ENCODE data around the gene SPATA33. TPM values are rescaled to one million over a fixed set of nuclear protein-coding genes. Genes with fewer than 3 reads are reported as not detected.
"Not testable (repeated sequence)": the region's sequence is repeated elsewhere in the genome, so short reads cannot be mapped to it uniquely, and the experiment has no call there.

SPATA33 gene
- total RNA-seq, 5 donors from 2014 or later (not counting 1 experiment from before 2014, with no cell fraction given) = 5.0 to 11.1 (median 8.1) TPM

DNA sequence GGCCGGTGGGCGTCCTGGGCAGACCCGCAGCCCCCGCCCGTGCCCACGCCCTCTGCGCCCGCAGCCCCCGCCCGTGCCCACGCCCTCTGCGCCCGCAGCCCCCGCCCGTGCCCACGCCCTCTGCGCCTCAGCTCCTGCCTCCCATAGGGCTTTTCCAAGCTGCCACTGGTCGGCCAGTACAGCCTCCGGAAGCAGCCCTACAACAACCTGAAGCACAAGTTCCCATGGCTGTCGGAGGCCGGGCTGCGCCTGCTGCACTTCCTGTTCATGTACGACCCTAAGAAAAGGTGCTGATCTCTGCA is 37.1 kb downstream of the SPATA33 start:
- peaks cover 21 to 50% of the 10 kb centered on the region in 2 donors for H3K36me3 ChIP-seq (ENCODE audit: control insufficient read depth in 2 of 2, extremely low read depth in 1 of 2, insufficient read depth in 1 of 2, low read length in 1 of 2)
- H3K27me3 Mint-ChIP-seq; H3K9me3 ChIP-seq; H3K36me3 Mint-ChIP-seq; H3K4me3 ChIP-seq (ENCODE audit: control insufficient read depth in 1 of 2, extremely low read depth in 1 of 2, low read length in 1 of 2); H3K4me3 Mint-ChIP-seq; CTCF ChIA-PET; DNase-seq; H3K27me3 ChIP-seq (replicated peaks in 1 of 2; ENCODE audit: control insufficient read depth in 2 of 2, extremely low read depth in 1 of 2, insufficient read depth in 2 of 2, low read length in 1 of 2); POLR2A ChIA-PET; H3K27ac ChIP-seq (ENCODE audit: low read length); H3K27ac Mint-ChIP-seq; ATAC-seq (replicated peaks in 1 of 4); H3K9me3 Mint-ChIP-seq: not testable (repeated sequence)
- H3K4me1 ChIP-seq (ENCODE audit: control insufficient read depth in 1 of 2, extremely low read depth in 1 of 2, insufficient read depth in 2 of 2, low read length in 2 of 2) = peaks cover 0 to 27% of the 10 kb centered on the region in 2 experiments
- WGBS (ENCODE audit: insufficient coverage) = 85% methylated on average over 16 of the region's 23 CpGs
- H3K4me1 Mint-ChIP-seq = peaks cover 5 to 24% (median 11%) of the 10 kb centered on the region in 3 donors

DNA sequence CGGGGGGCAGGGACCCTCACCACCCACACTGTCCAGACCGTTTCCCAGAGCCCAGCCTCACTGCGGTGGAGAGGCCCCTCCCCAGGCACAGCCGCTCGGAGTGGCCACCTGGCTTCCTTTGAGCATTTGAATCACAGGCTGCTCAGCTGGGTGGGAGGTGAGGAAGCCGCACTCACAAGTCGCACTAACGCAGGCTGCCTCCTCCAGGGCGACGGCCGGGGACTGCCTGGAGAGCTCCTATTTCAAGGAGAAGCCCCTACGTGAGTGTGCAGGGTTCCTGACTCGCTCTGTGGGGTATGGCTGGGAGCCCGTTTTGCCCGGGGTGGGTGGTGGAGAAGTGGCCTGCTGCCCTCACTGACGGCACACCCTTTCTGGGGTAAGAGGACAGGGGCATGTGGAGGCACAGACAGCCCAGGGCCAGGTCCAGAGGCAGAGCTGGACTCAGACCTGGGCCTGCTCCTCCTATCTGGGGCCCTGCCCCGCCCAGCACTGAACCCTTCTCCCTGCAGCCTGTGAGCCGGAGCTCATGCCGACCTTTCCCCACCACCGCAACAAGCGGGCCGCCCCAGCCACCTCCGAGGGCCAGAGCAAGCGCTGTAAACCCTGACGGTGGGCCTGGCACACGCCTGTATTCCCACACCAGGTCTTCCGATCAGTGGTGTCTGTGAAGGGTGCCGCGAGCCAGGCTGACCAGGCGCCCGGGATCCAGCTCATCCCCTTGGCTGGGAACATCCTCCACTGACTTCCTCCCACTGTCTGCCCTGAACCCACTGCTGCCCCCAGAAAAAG is 37.6 kb downstream of the SPATA33 start:
- Histone ChIP-seq H3K36me3 (ENCODE audit: control insufficient read depth in 2 of 2, extremely low read depth in 1 of 2, insufficient read depth in 1 of 2, low read length in 1 of 2) (peaks cover 21 to 50% of the 10 kb centered on the region in 2 donors), H3K9me3 (no peaks in the 10 kb centered on the region), H3K27me3 (replicated peaks in 1 of 2; ENCODE audit: control insufficient read depth in 2 of 2, extremely low read depth in 1 of 2, insufficient read depth in 2 of 2, low read length in 1 of 2) (no peaks in the 10 kb centered on the region), H3K4me3 (ENCODE audit: control insufficient read depth in 1 of 2, extremely low read depth in 1 of 2, low read length in 1 of 2) (no peak overlapping the region), H3K4me1 (ENCODE audit: control insufficient read depth in 1 of 2, extremely low read depth in 1 of 2, insufficient read depth in 2 of 2, low read length in 2 of 2) (peaks cover 2 to 33% of the 10 kb centered on the region in 2 experiments), H3K27ac (ENCODE audit: low read length) (no peak overlapping the region)
- ChIA-PET POLR2A (no interaction called here), CTCF (no interaction called here)
- no peak overlapping the region for H3K27ac Mint-ChIP-seq
- 97% methylated on average over 19 of the region's 31 CpGs for WGBS (ENCODE audit: insufficient coverage)
- H3K9me3 Mint-ChIP-seq = no peaks in the 10 kb centered on the region
- DNase-seq = no peak
- H3K4me1 Mint-ChIP-seq = peaks cover 6 to 28% (median 16%) of the 10 kb centered on the region in 3 donors
- H3K27me3 Mint-ChIP-seq = no peaks in the 10 kb centered on the region
- no peak overlapping the region for H3K4me3 Mint-ChIP-seq
- ATAC-seq (replicated peaks in 1 of 4) = no peak
- H3K36me3 Mint-ChIP-seq = peaks cover 6% of the 10 kb centered on the region

DNA sequence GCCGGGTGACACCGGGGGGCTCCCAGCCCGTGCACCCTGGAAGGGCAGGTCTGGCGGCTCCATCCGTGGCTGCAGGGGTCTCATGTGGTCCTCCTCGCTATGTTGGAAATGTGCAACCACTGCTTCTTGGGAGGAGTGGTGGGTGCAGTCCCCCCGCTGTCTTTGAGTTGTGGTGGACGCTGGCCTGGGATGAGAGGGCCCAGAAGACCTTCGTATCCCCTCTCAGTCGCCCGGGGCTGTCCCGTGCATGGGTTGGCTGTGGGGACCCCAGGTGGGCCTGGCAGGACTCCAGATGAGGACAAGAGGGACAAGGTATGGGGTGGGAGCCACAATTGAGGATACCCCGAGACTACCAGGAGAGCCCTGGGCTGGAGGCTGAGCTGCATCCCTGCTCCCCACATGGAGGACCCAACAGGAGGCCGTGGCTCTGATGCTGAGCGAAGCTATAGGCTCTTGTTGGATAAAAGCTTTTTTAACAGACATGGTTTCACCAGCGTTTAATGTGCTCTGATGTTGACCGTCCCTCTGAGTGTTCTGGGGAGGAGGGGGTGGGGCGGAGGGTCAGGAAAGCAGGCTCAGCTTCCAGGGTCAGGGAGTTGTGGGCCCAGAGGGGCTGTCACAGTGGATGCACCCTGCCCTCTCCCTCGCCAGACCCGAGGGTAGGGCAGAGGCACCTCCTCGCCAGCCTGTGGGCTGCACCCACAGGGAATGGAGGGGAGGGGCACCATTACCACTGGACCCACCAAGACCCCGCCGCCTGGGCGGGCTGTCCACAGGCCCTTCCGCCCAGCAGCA is 38.4 kb downstream of the SPATA33 start:
- Mint-ChIP-seq H3K4me3 (no peak overlapping the region), H3K36me3 (peaks cover 5% of the 10 kb centered on the region)
- WGBS (ENCODE audit: insufficient coverage) = 74% methylated on average over 22 of the region's 25 CpGs

GRCh38 chr16:89696670-89697128 is 39.1 kb downstream of the SPATA33 start:
- no peak overlapping the region for H3K4me3 ChIP-seq (ENCODE audit: control insufficient read depth in 1 of 2, extremely low read depth in 1 of 2, low read length in 1 of 2)
- Mint-ChIP-seq H3K27me3 (no peaks in the 10 kb centered on the region), H3K4me1 (peaks cover 5 to 30% (median 16%) of the 10 kb centered on the region in 3 donors), H3K9me3 (no peaks in the 10 kb centered on the region), H3K27ac (no peak overlapping the region), H3K36me3 (peaks cover 5% of the 10 kb centered on the region), H3K4me3 (no peak overlapping the region)
- H3K36me3 ChIP-seq (ENCODE audit: control insufficient read depth in 2 of 2, extremely low read depth in 1 of 2, insufficient read depth in 1 of 2, low read length in 1 of 2) = peaks cover 16 to 39% of the 10 kb centered on the region in 2 donors
- WGBS (ENCODE audit: insufficient coverage) = 23% methylated on average over 15 of the region's 18 CpGs
- CTCF ChIA-PET = no interaction called here
- H3K27ac ChIP-seq (ENCODE audit: low read length) = no peak overlapping the region
- DNase-seq = peak in 8 of 35 experiments; percentile 27 to 59 (median 30)
- ATAC-seq (replicated peaks in 1 of 4) = no peak
- no peaks in the 10 kb centered on the region for H3K9me3 ChIP-seq
- POLR2A ChIA-PET = interaction anchor here in 1 of 2 donors (0.6 kb wide), 1 partner anchor 20 kb away, joined by 3 read pairs; no protein-coding TSS in a partner anchor
- H3K27me3 ChIP-seq (replicated peaks in 1 of 2; ENCODE audit: control insufficient read depth in 2 of 2, extremely low read depth in 1 of 2, insufficient read depth in 2 of 2, low read length in 1 of 2) = no peaks in the 10 kb centered on the region
- H3K4me1 ChIP-seq (ENCODE audit: control insufficient read depth in 1 of 2, extremely low read depth in 1 of 2, insufficient read depth in 2 of 2, low read length in 2 of 2) = peaks cover 2 to 39% of the 10 kb centered on the region in 2 experiments

More for the DNA sequence above, 38.4 kb downstream of the SPATA33 start:
- Histone ChIP-seq H3K27ac (ENCODE audit: low read length) (no peak overlapping the region), H3K27me3 (replicated peaks in 1 of 2; ENCODE audit: control insufficient read depth in 2 of 2, extremely low read depth in 1 of 2, insufficient read depth in 2 of 2, low read length in 1 of 2) (no peaks in the 10 kb centered on the region), H3K4me1 (ENCODE audit: control insufficient read depth in 1 of 2, extremely low read depth in 1 of 2, insufficient read depth in 2 of 2, low read length in 2 of 2) (peaks cover 2 to 39% of the 10 kb centered on the region in 2 experiments), H3K4me3 (ENCODE audit: control insufficient read depth in 1 of 2, extremely low read depth in 1 of 2, low read length in 1 of 2) (no peak overlapping the region), H3K9me3 (no peaks in the 10 kb centered on the region), H3K36me3 (ENCODE audit: control insufficient read depth in 2 of 2, extremely low read depth in 1 of 2, insufficient read depth in 1 of 2, low read length in 1 of 2) (peaks cover 21 to 45% of the 10 kb centered on the region in 2 donors)
- Mint-ChIP-seq H3K27ac (no peak overlapping the region), H3K27me3 (no peaks in the 10 kb centered on the region), H3K9me3 (no peaks in the 10 kb centered on the region), H3K4me1 (peaks cover 5 to 30% (median 16%) of the 10 kb centered on the region in 3 donors)
- DNase-seq = no peak
- ATAC-seq (replicated peaks in 1 of 4) = no peak
- POLR2A ChIA-PET = interaction anchor here in 1 of 2 donors (0.6 kb wide), 1 partner anchor 19 kb away, joined by 3 read pairs; no protein-coding TSS in a partner anchor
- CTCF ChIA-PET = no interaction called here

DNA sequence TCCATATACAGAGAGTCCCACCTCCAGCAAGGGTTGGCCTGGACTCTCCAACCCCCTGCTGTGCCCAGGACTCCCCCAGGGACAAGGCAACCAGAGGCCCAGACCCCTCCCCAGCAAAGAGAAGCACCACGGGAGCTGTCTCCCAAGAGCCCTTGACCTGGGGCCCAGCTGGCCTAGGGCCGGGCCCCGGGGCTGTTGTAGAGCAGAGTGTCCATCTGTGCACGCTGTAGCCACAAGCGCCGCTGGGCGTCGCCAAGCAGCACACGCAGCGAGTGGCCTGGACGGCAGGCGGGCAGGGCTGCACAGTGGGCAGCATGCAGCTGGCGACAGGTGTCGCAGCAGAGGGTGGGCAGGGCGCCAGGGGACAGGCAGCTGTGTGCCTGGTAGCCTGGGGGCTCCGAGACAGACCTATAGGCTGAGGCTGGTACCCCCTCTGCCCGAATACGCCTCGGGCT is 39.6 kb downstream of the SPATA33 start:
- H3K27ac Mint-ChIP-seq = no peak overlapping the region
- Histone ChIP-seq H3K27me3 (replicated peaks in 1 of 2; ENCODE audit: control insufficient read depth in 2 of 2, extremely low read depth in 1 of 2, insufficient read depth in 2 of 2, low read length in 1 of 2) (no peaks in the 10 kb centered on the region), H3K27ac (ENCODE audit: low read length) (no peak overlapping the region), H3K4me1 (ENCODE audit: control insufficient read depth in 1 of 2, extremely low read depth in 1 of 2, insufficient read depth in 2 of 2, low read length in 2 of 2) (peaks cover 2 to 41% of the 10 kb centered on the region in 2 experiments), H3K9me3 (no peaks in the 10 kb centered on the region), H3K4me3 (ENCODE audit: control insufficient read depth in 1 of 2, extremely low read depth in 1 of 2, low read length in 1 of 2) (no peak overlapping the region), H3K36me3 (ENCODE audit: control insufficient read depth in 2 of 2, extremely low read depth in 1 of 2, insufficient read depth in 1 of 2, low read length in 1 of 2) (peaks cover 12 to 34% of the 10 kb centered on the region in 2 donors)
- H3K9me3 Mint-ChIP-seq = no peaks in the 10 kb centered on the region
- ChIA-PET CTCF (no interaction called here), POLR2A (no interaction called here)
- H3K36me3 Mint-ChIP-seq = peaks cover 5% of the 10 kb centered on the region
- ATAC-seq (replicated peaks in 1 of 4) (no peak), DNase-seq (no peak)
- H3K4me3 Mint-ChIP-seq = no peak overlapping the region
- peaks cover 5 to 32% (median 18%) of the 10 kb centered on the region in 3 donors for H3K4me1 Mint-ChIP-seq
- 98% methylated on average over 16 of the region's 19 CpGs for WGBS (ENCODE audit: insufficient coverage)
- H3K27me3 Mint-ChIP-seq = no peaks in the 10 kb centered on the region

DNA sequence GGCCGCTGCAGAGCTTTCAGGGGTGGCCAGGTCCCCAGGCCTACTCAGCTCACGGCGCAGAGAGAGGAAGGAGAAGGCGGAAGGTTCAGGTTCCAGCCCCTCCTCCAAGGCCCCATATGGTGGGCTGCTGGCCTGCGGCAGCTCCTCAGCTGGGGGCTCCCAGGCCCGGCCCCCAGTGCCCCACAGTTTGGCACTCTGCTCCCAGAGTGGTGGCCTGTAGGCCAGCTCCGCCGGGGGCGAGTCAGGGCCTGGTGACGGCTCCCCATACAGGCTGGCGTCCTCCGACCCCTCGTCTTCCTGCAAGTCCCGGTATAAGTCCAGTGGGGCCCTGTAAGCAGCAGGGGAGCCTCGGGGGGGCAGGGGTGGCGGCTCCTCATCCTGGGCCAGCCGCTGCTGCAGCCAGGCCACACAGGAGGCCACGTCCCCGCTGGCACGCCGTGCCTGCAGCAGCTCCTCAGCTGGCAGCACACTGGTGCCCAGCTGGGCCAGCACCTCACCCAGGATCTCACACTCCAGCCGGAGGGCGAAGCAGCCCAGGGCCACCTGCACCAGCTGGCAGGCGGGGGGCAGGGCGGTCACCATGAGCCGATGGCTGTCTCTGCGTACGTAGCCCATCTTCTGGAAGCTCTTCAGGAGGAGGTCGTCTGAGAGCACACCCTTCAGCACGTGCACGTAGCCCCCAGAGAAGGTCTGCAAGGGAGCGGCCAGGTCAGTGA is 40.1 kb downstream of the SPATA33 start:
- peaks cover 5 to 37% (median 23%) of the 10 kb centered on the region in 3 donors for H3K4me1 Mint-ChIP-seq
- no peak for ATAC-seq (replicated peaks in 1 of 4)
- Histone ChIP-seq H3K4me3 (ENCODE audit: control insufficient read depth in 1 of 2, extremely low read depth in 1 of 2, low read length in 1 of 2) (no peak overlapping the region), H3K27ac (ENCODE audit: low read length) (no peak overlapping the region), H3K9me3 (no peaks in the 10 kb centered on the region), H3K4me1 (ENCODE audit: control insufficient read depth in 1 of 2, extremely low read depth in 1 of 2, insufficient read depth in 2 of 2, low read length in 2 of 2) (peaks cover 4 to 47% of the 10 kb centered on the region in 2 experiments), H3K36me3 (ENCODE audit: control insufficient read depth in 2 of 2, extremely low read depth in 1 of 2, insufficient read depth in 1 of 2, low read length in 1 of 2) (peaks cover 12 to 30% of the 10 kb centered on the region in 2 donors), H3K27me3 (replicated peaks in 1 of 2; ENCODE audit: control insufficient read depth in 2 of 2, extremely low read depth in 1 of 2, insufficient read depth in 2 of 2, low read length in 1 of 2) (no peaks in the 10 kb centered on the region)
- DNase-seq = no peak
- POLR2A ChIA-PET = no interaction called here
- H3K27me3 Mint-ChIP-seq = no peaks in the 10 kb centered on the region
- H3K36me3 Mint-ChIP-seq = peaks cover 5% of the 10 kb centered on the region
- no peak overlapping the region for H3K4me3 Mint-ChIP-seq
- no peaks in the 10 kb centered on the region for H3K9me3 Mint-ChIP-seq
- H3K27ac Mint-ChIP-seq = no peak overlapping the region
- 93% methylated on average over 23 of the region's 32 CpGs for WGBS (ENCODE audit: insufficient coverage)
- CTCF ChIA-PET = interaction anchor here in 1 of 2 donors (0.6 kb wide), 2 partner anchors 153 to 174 kb away, joined by 3 to 4 read pairs; no protein-coding TSS in a partner anchor

All from T-cell (primary cell).